Endothelial cell (in vitro differentiated cells): ENCODE measurements around the gene NFATC3. TPM values are rescaled to one million over a fixed set of nuclear protein-coding genes. Genes with fewer than 3 reads are reported as not detected.
A peak's percentile ranks its signal among the peaks of the same experiment; 100 is the strongest.

Experiments used
- DNase-seq: peaks from one replicate; pipeline ENCODE4 v3.0.0; 2021; ENCODE audit warnings: low spot score
- H3K27ac Mint-ChIP-seq: one replicate; pipeline ENCODE4 v1.8.0; 2021; ENCODE audit warnings: mixed read lengths, inconsistent platforms; ENCODE audit not compliant: unreplicated experiment
- H3K27me3 Mint-ChIP-seq: one replicate; pipeline ENCODE4 v1.8.0; 2021; ENCODE audit warnings: mild to moderate bottlenecking, moderate library complexity, mixed read lengths, inconsistent platforms; ENCODE audit not compliant: unreplicated experiment
- H3K36me3 Mint-ChIP-seq: one replicate; pipeline ENCODE4 v1.8.0; 2021; ENCODE audit warnings: mild to moderate bottlenecking, low read depth, mixed read lengths, inconsistent platforms; ENCODE audit not compliant: unreplicated experiment
- H3K4me1 Mint-ChIP-seq: one replicate; pipeline ENCODE4 v1.8.0; 2021; ENCODE audit warnings: mild to moderate bottlenecking, mixed read lengths, inconsistent platforms; ENCODE audit not compliant: unreplicated experiment
- H3K4me3 Mint-ChIP-seq: one replicate; pipeline ENCODE4 v1.8.0; 2021; ENCODE audit warnings: mild to moderate bottlenecking, mixed read lengths, inconsistent platforms; ENCODE audit not compliant: unreplicated experiment
- H3K9me3 Mint-ChIP-seq: one replicate; pipeline ENCODE4 v1.8.0; 2021; ENCODE audit warnings: mixed read lengths, inconsistent platforms; ENCODE audit not compliant: unreplicated experiment
- total RNA-seq: library from RNA; stranded (reverse); fragmentation: NEBNext Ultra II Directional; extraction: Animal tissue kit (Norgen Biotek cat#: 25700); gene quantifications from one replicate; pipeline ENCODE4 v1.2.1, GENCODE V29; 2021; ENCODE audit not compliant: unreplicated experiment
- TF ChIP-seq, protein P1 (sequence below): fragments of 200-600 bp; sonication (generic); IDR thresholded peaks from one replicate; pipeline ENCODE4 v1.5.0; 2021; ENCODE audit warnings: antibody characterized with exemption; ENCODE audit not compliant: unreplicated experiment

NFATC3 gene
- total RNA-seq, 1 donor from 2014 or later: 38.4 TPM

DNA sequence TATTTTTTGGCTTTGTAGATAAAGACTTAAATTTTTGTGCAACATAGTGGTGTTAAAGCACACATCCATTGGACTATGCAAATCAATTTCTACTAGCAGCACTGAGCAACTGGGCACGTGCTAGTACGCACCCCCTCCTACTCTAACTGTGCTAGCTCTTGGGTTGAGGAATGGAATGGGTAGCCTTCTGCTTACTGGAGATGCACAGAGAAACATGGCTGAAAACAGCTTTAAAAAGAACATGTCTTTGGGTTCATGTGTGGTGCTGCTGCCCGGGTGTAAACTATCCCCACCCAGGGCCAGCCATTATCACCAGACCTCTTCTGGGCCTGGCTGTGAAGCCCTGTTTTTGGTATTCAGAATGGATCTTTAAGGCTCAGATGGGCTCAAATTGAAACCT lies 143.5 kb downstream of the NFATC3 start:
- Mint-ChIP-seq H3K27ac (no peak overlapping the region), H3K4me3 (no peak overlapping the region), H3K27me3 (peaks cover 17% of the 10 kb centered on the region), H3K9me3 (no peaks in the 10 kb centered on the region), H3K36me3 (no peaks in the 10 kb centered on the region), H3K4me1 (peaks cover 5% of the 10 kb centered on the region)
- TF ChIP-seq, protein P1, sequence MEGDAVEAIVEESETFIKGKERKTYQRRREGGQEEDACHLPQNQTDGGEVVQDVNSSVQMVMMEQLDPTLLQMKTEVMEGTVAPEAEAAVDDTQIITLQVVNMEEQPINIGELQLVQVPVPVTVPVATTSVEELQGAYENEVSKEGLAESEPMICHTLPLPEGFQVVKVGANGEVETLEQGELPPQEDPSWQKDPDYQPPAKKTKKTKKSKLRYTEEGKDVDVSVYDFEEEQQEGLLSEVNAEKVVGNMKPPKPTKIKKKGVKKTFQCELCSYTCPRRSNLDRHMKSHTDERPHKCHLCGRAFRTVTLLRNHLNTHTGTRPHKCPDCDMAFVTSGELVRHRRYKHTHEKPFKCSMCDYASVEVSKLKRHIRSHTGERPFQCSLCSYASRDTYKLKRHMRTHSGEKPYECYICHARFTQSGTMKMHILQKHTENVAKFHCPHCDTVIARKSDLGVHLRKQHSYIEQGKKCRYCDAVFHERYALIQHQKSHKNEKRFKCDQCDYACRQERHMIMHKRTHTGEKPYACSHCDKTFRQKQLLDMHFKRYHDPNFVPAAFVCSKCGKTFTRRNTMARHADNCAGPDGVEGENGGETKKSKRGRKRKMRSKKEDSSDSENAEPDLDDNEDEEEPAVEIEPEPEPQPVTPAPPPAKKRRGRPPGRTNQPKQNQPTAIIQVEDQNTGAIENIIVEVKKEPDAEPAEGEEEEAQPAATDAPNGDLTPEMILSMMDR: no peak
- DNase-seq: no peak

DNA sequence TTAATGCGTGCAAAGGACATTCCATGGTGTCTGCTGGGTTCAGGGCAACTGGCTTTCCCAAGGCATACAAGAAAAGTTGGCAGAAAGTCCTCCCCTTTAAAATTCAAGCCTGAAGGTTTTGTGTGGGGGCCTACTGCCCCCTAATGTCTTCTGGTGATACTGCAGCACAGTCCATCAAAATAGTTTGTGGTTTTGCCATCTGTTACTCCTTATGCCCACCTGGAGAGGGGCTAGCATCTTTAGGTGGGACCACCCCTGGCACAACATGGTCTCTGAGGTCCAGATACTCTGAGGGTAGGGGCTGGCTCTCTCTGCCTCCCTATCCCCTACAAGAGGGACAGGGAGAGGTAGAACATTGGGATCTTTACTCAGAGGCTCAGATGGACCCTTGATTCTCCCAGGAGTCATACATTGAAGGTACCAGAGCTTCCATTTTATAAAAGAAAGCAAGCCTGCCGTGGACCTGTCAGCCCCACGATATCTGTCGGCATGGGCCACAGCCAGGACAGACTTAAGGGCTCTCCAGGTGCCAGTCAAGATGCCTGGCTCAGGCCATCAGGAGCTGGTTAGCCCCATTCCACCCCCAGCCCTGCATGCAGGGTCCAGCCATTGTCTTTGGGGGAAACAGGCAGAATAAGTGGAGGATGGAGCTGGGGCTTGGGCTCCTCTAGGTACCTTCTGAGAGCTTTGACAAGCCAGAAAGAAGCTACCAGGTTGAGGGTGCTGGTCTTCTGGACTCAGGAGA lies 144.4 kb downstream of the NFATC3 start:
- no peak overlapping the region for H3K4me3 Mint-ChIP-seq
- H3K27ac Mint-ChIP-seq: no peak overlapping the region
- peak; percentile 57 for DNase-seq
- TF ChIP-seq, protein P1: peak; percentile 79
- no peaks in the 10 kb centered on the region for H3K9me3 Mint-ChIP-seq
- no peaks in the 10 kb centered on the region for H3K36me3 Mint-ChIP-seq
- peaks cover 18% of the 10 kb centered on the region for H3K27me3 Mint-ChIP-seq
- H3K4me1 Mint-ChIP-seq: peaks cover 6% of the 10 kb centered on the region

DNA sequence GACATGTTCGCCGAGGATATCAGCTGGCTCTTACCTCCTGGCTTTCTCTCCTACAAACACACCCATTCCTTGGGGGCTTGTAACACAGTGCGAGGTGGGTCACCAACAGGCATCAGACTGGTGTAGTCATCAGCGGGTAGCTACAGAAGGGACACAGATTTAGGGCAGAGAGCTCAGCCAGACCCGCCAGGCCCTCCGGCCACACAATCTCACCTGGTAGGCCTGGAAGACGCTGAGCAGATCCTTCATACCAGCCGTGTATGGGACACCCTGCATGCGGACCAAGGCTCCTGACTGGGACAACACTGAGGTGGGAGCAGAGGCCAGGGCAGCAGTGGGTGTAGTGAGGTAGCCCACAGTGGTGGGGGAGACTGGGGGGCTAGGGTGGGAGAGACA lies 145.0 kb downstream of the NFATC3 start:
- TF ChIP-seq, protein P1: no peak
- H3K27me3 Mint-ChIP-seq: peaks cover 21% of the 10 kb centered on the region
- H3K27ac Mint-ChIP-seq: no peak overlapping the region
- H3K4me1 Mint-ChIP-seq: peaks cover 9% of the 10 kb centered on the region
- no peak overlapping the region for H3K4me3 Mint-ChIP-seq
- no peak for DNase-seq
- no peaks in the 10 kb centered on the region for H3K36me3 Mint-ChIP-seq
- no peaks in the 10 kb centered on the region for H3K9me3 Mint-ChIP-seq

DNA sequence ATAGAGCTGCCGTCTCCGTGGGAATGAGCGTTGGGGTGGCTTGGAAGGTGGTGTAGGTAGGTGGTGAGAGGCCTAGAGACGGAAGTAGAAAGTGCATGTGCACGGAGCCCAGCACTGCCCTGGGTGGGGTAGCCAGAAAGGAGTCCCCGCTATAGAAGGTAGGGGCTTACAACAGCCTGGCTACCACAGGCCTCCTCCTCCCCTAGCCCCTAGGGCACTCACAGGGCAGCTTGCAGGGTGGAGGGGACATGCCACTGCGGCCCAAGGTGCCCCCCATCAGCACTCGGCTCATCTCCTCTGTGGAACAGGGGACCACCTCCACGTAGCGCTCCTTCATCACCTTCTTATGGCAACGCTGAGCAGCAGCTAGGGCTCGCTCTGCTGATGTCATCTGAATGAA lies 145.8 kb downstream of the NFATC3 start:
- H3K4me3 Mint-ChIP-seq: no peak overlapping the region
- no peaks in the 10 kb centered on the region for H3K9me3 Mint-ChIP-seq
- DNase-seq: no peak
- peaks cover 9% of the 10 kb centered on the region for H3K4me1 Mint-ChIP-seq
- peaks cover 21% of the 10 kb centered on the region for H3K27me3 Mint-ChIP-seq
- H3K27ac Mint-ChIP-seq: no peak overlapping the region
- H3K36me3 Mint-ChIP-seq: no peaks in the 10 kb centered on the region
- TF ChIP-seq, protein P1: no peak

DNA sequence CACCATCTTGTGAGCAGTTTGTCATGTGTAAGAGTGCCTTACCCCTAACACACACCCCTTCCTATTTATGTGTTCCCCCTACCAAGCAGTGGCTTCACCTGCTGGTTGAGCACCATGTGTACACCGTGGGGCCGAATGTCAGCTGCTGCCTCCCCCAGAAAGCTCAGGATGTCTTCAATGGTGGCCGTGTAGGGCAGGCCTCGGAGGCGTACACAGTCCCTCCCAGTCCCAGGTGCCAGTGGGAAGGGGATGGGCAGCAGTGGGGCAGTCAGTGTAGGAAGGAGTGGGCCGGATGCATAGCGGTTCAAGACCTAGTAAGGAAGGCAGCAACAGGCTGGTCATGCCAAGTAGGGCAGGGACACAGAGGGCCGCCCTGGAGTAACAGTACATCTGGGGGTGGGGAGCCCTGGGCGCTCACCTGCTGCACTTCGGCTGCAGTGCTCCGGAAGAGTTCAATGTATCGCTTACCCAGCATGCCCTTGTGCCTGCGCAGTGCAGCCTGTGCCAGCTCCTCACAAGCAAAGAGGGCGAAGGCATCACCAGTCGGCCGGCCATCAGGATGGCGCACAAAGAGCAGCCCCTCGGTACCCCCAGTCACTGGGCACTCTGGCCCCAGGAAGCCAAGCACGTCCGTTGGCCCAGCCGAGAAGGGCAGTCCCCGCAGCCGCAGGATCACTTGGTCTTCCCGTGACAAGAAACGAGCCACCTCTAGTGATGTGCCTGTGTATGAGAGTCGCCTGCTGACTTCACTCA lies 146.4 kb downstream of the NFATC3 start:
- peaks cover 13% of the 10 kb centered on the region for H3K4me1 Mint-ChIP-seq
- no peak overlapping the region for H3K4me3 Mint-ChIP-seq
- H3K36me3 Mint-ChIP-seq: no peaks in the 10 kb centered on the region
- TF ChIP-seq, protein P1: no peak
- no peaks in the 10 kb centered on the region for H3K9me3 Mint-ChIP-seq
- no peak overlapping the region for H3K27ac Mint-ChIP-seq
- H3K27me3 Mint-ChIP-seq: peaks cover 25% of the 10 kb centered on the region
- DNase-seq: no peak
